HG03159 (cell line): Measurements from ENCODE around the gene GRK1.

Experiments
- ATAC-seq: cut with Tn5 transposase; IDR thresholded peaks from one replicate; pipeline ENCODE4 v1.9.1; 2021; ENCODE audit warnings: mild to moderate bottlenecking, moderate library complexity; ENCODE audit not compliant: unreplicated experiment

The GRK1 gene

GRCh38 chr13:113726961-113727411, 60.0 kb downstream of the GRK1 start:
- ATAC-seq: no peak

- no peak for ATAC-seq
These were observed 61.6 kb downstream of the GRK1 start for GRCh38 chr13:113728571-113729054.

- no peak for ATAC-seq
These were observed 62.4 kb downstream of the GRK1 start for GRCh38 chr13:113729187-113730019.

- ATAC-seq: no peak
These were observed 63.3 kb downstream of the GRK1 start for GRCh38 chr13:113730258-113730691.

- no peak for ATAC-seq
These were observed 63.8 kb downstream of the GRK1 start for GRCh38 chr13:113730831-113731191.

GRCh38 chr13:113731192-113732175, 64.5 kb downstream of the GRK1 start:
- ATAC-seq: no peak

GRCh38 chr13:113732176-113732960, 65.3 kb downstream of the GRK1 start:
- no peak for ATAC-seq

GRCh38 chr13:113732961-113733950, 66.2 kb downstream of the GRK1 start:
- ATAC-seq: no peak

GRCh38 chr13:113734099-113734825, 67.2 kb downstream of the GRK1 start:
- ATAC-seq: no peak

- ATAC-seq: no peak
These were observed 67.8 kb downstream of the GRK1 start for GRCh38 chr13:113734826-113735125.

- ATAC-seq: no peak
These were observed 68.2 kb downstream of the GRK1 start for GRCh38 chr13:113735194-113735593.

- no peak for ATAC-seq
These were observed 68.7 kb downstream of the GRK1 start for GRCh38 chr13:113735750-113736149.

GRCh38 chr13:113736258-113736731, 69.3 kb downstream of the GRK1 start:
- no peak for ATAC-seq

- ATAC-seq: no peak
These were observed 70.8 kb downstream of the GRK1 start for GRCh38 chr13:113737803-113738202.

- ATAC-seq: no peak
These were observed 72.7 kb downstream of the GRK1 start for GRCh38 chr13:113739527-113740285.

GRCh38 chr13:113740286-113740556, 73.2 kb downstream of the GRK1 start:
- no peak for ATAC-seq

- ATAC-seq: no peak
These were observed 73.6 kb downstream of the GRK1 start for GRCh38 chr13:113740661-113741060.

- ATAC-seq: no peak
These were observed 74.2 kb downstream of the GRK1 start for GRCh38 chr13:113741191-113741668.
